SK-N-SH (cell line): ENCODE measurements around the gene SPATA33. TPM values are rescaled to one million over a fixed set of nuclear protein-coding genes. Genes with fewer than 3 reads are reported as not detected.

ENCODE experiments used
- CTCF ChIA-PET: fragments of 300-600, 350-600 bp; formaldehyde crosslinking; extraction: SDS; loops from one replicate; lab custom pipeline; 2021; lab: Yijun Ruan, JAX
- POLR2A ChIA-PET: fragments of 350-600 bp; sonication (Branson Sonifier 250); formaldehyde crosslinking; extraction: SDS; loops from one replicate; lab custom pipeline; 2020; ENCODE audit warnings: antibody characterized with exemption, inconsistent platforms; lab: Yijun Ruan, JAX
- DNase-seq: peaks from one replicate; pipeline ENCODE4 v3.0.0; 2012
- H2AFZ ChIP-seq: fragments of 200-600 bp; sonication (generic); 2 replicates; pipeline ENCODE4 v1.8.1; 2016; ENCODE audit warnings: antibody characterized with exemption, mild to moderate bottlenecking, low read depth
- H3F3A ChIP-seq: fragments of 200-600 bp; sonication (generic); replicated peaks from 2 replicates; pipeline ENCODE3; 2016; ENCODE audit warnings: antibody characterized with exemption, mild to moderate bottlenecking; ENCODE audit not compliant: insufficient read depth
- H3K27ac ChIP-seq, 2 experiments: fragments of 200-500 bp in 1 of 2; fragments of 200-600 bp in 1 of 2; sonication (Bioruptor generic) in 1 of 2; sonication (generic), shearing (Covaris generic) in 1 of 2; 2 replicates each; pipeline versions ENCODE4 v1.5.1 to v1.6.1; 2014 to 2016; ENCODE audit warnings: low read depth in 2 of 2, inconsistent platforms in 1 of 2, low read length in 1 of 2, mild to moderate bottlenecking in 1 of 2, mixed read lengths in 1 of 2
- H3K27me3 ChIP-seq: fragments of 200-600 bp; sonication (generic), shearing (Covaris generic); 2 replicates; pipeline ENCODE4 v1.6.1; 2016; ENCODE audit warnings: mixed run types; ENCODE audit not compliant: insufficient read depth
- H3K36me3 ChIP-seq, 2 experiments: fragments of 200-500 bp in 1 of 2; fragments of 200-600 bp in 1 of 2; sonication (Bioruptor generic) in 1 of 2; sonication (generic) in 1 of 2; replicated peaks in 1 of 2; 2 replicates each; pipeline versions ENCODE3 to v1.5.1; 2014 to 2016; ENCODE audit warnings: low read length in 1 of 2, mild to moderate bottlenecking in 1 of 2; ENCODE audit not compliant: insufficient read depth in 2 of 2, control insufficient read depth in 1 of 2
- H3K4me1 ChIP-seq, 2 experiments: fragments of 200-500 bp in 1 of 2; fragments of 200-600 bp in 1 of 2; sonication (Bioruptor generic) in 1 of 2; sonication (generic), shearing (Covaris generic) in 1 of 2; 2 replicates each; pipeline versions ENCODE4 v1.5.1 to v1.6.1; 2014 to 2016; ENCODE audit warnings: low read depth in 1 of 2, low read length in 1 of 2, mixed run types in 1 of 2; ENCODE audit not compliant: insufficient read depth in 2 of 2, control insufficient read depth in 1 of 2
- H3K4me2 ChIP-seq: fragments of 200-600 bp; sonication (generic), shearing (Covaris generic); 2 replicates; pipeline ENCODE4 v1.6.1; 2017; ENCODE audit warnings: mixed run types
- H3K4me3 ChIP-seq, 2 experiments: fragments of 200-500 bp in 1 of 2; fragments of 200-600 bp in 1 of 2; sonication (Bioruptor generic) in 1 of 2; sonication (generic), shearing (Covaris generic) in 1 of 2; 2 replicates each; pipeline versions ENCODE4 v1.5.1 to v1.8.1; 2014 to 2016; ENCODE audit warnings: low read depth in 2 of 2, inconsistent platforms in 1 of 2, low read length in 1 of 2, mild to moderate bottlenecking in 1 of 2, mixed read lengths in 1 of 2, moderate library complexity in 1 of 2
- H3K79me2 ChIP-seq: fragments of 200-600 bp; sonication (generic); 2 replicates; pipeline ENCODE4 v1.8.1; 2017; ENCODE audit warnings: mild to moderate bottlenecking; ENCODE audit not compliant: insufficient read depth
- H3K9ac ChIP-seq: fragments of 200-600 bp; sonication (generic); 2 replicates; pipeline ENCODE4 v1.6.1; 2017; ENCODE audit warnings: mixed run types
- H3K9me2 ChIP-seq: fragments of 200-600 bp; sonication (generic); 2 replicates; pipeline ENCODE4 v1.6.1; 2017; ENCODE audit warnings: mixed run types
- H3K9me3 ChIP-seq: fragments of 200-600 bp; sonication (generic); 2 replicates; pipeline ENCODE4 v1.6.1; 2017; ENCODE audit warnings: mixed run types, mild to moderate bottlenecking, moderate library complexity
- H4K20me1 ChIP-seq: fragments of 200-600 bp; sonication (generic); 2 replicates; pipeline ENCODE4 v1.6.1; 2017; ENCODE audit warnings: mild to moderate bottlenecking, mixed run types; ENCODE audit not compliant: insufficient read depth
- CHD2 ChIP-seq: fragments of 150-350 bp; IDR thresholded peaks from 2 replicates; pipeline ENCODE4 v1.6.1; 2018; ENCODE audit warnings: low read length; ENCODE audit not compliant: partially characterized antibody
- CTCF ChIP-seq: fragments of 200-600 bp; sonication (generic); IDR thresholded peaks from 2 replicates; pipeline ENCODE4 v1.6.1; 2017; ENCODE audit warnings: antibody characterized with exemption, mild to moderate bottlenecking, moderate library complexity
- ELF1 ChIP-seq: IDR thresholded peaks from 2 replicates; pipeline ENCODE4 v1.4.0; 2012
- EP300 ChIP-seq, 2 experiments: IDR thresholded peaks; 2 replicates each; pipeline versions ENCODE4 v1.4.0 to v1.6.1; 2012; ENCODE audit warnings: borderline replicate concordance in 1 of 2, low read depth in 1 of 2, low read length in 1 of 2
- EZH2phosphoT487 ChIP-seq: fragments of 200-600 bp; sonication (generic); IDR thresholded peaks from 2 replicates; pipeline ENCODE4 v1.6.1; 2017; ENCODE audit warnings: low read depth, mixed run types, mild to moderate bottlenecking, antibody characterized with exemption, moderate library complexity, borderline replicate concordance
- FOSL2 ChIP-seq: IDR thresholded peaks from 2 replicates; pipeline ENCODE4 v1.4.0; 2012; ENCODE audit warnings: low read depth, mild to moderate bottlenecking, moderate library complexity, borderline replicate concordance
- FOXJ3 ChIP-seq: sonication (generic); formaldehyde crosslinking; IDR thresholded peaks from 2 replicates; pipeline ENCODE4 v1.5.1; 2020; ENCODE audit warnings: mild to moderate bottlenecking, missing genetic modification reagents
- FOXM1 ChIP-seq: IDR thresholded peaks from 2 replicates; pipeline ENCODE4 v1.4.0; 2012; ENCODE audit warnings: low read depth, mild to moderate bottlenecking
- GABPA ChIP-seq: IDR thresholded peaks from 2 replicates; pipeline ENCODE4 v1.4.0; 2012; ENCODE audit warnings: low read depth, mild to moderate bottlenecking
- IRF3 ChIP-seq: fragments of 150-350 bp; IDR thresholded peaks from 2 replicates; pipeline ENCODE4 v1.6.1; 2016; ENCODE audit warnings: mild to moderate bottlenecking, low read depth, low read length
- JUND ChIP-seq: IDR thresholded peaks from 2 replicates; pipeline ENCODE4 v1.4.0; 2012
- MAX ChIP-seq: IDR thresholded peaks from 2 replicates; pipeline ENCODE4 v1.4.0; 2012; ENCODE audit warnings: low read depth
- MEF2A ChIP-seq: IDR thresholded peaks from 2 replicates; pipeline ENCODE4 v1.4.0; 2012; ENCODE audit warnings: low read depth, borderline replicate concordance
- MXI1 ChIP-seq: IDR thresholded peaks from 2 replicates; pipeline ENCODE4 v1.6.1; 2012; ENCODE audit warnings: mild to moderate bottlenecking, low read depth, low read length, improper control_type of control experiment
- NFIC ChIP-seq: IDR thresholded peaks from 2 replicates; pipeline ENCODE4 v1.4.0; 2012; ENCODE audit warnings: borderline replicate concordance
- NRF1 ChIP-seq: IDR thresholded peaks from 2 replicates; pipeline ENCODE4 v1.6.1; 2012; ENCODE audit warnings: low read depth, mild to moderate bottlenecking, low read length
- RAD21 ChIP-seq: IDR thresholded peaks from 2 replicates; pipeline ENCODE4 v1.6.1; 2012; ENCODE audit warnings: mild to moderate bottlenecking, low read length
- RCOR1 ChIP-seq: fragments of 150-350 bp; IDR thresholded peaks from 2 replicates; pipeline ENCODE4 v1.6.1; 2017; ENCODE audit warnings: antibody characterized with exemption, low read length
- REST ChIP-seq: IDR thresholded peaks from 2 replicates; pipeline ENCODE4 v1.6.1; 2012; ENCODE audit warnings: mild to moderate bottlenecking, low read depth, low read length, moderate library complexity
- RFX5 ChIP-seq: IDR thresholded peaks from 2 replicates; pipeline ENCODE4 v1.6.1; 2012; ENCODE audit warnings: mild to moderate bottlenecking, improper control_type of control experiment, low read length
- RXRA ChIP-seq: IDR thresholded peaks from 2 replicates; pipeline ENCODE4 v1.4.0; 2012; ENCODE audit warnings: low read depth, mild to moderate bottlenecking, borderline replicate concordance
- SIN3A ChIP-seq: IDR thresholded peaks from 2 replicates; pipeline ENCODE4 v1.6.1; 2012; ENCODE audit warnings: low read depth, mild to moderate bottlenecking, low read length, moderate library complexity, borderline replicate concordance
- SMC3 ChIP-seq: IDR thresholded peaks from 2 replicates; pipeline ENCODE4 v1.6.1; 2012; ENCODE audit warnings: low read depth, low read length, improper control_type of control experiment
- TAF1 ChIP-seq: IDR thresholded peaks from 2 replicates; pipeline ENCODE4 v1.6.1; 2012; ENCODE audit warnings: low read depth, mild to moderate bottlenecking, low read length, moderate library complexity, borderline replicate concordance
- TCF12 ChIP-seq: IDR thresholded peaks from 2 replicates; pipeline ENCODE4 v1.4.0; 2012
- TEAD4 ChIP-seq: IDR thresholded peaks from 2 replicates; pipeline ENCODE4 v1.4.0; 2012; ENCODE audit warnings: mild to moderate bottlenecking, borderline replicate concordance; ENCODE audit not compliant: insufficient read depth
- USF2 ChIP-seq: fragments of 150-350 bp; IDR thresholded peaks from 2 replicates; pipeline ENCODE4 v1.6.1; 2017; ENCODE audit warnings: antibody characterized with exemption, low read length, low read depth, borderline replicate concordance
- YY1 ChIP-seq: IDR thresholded peaks from 2 replicates; pipeline ENCODE4 v1.4.0; 2012; ENCODE audit warnings: low read depth, mild to moderate bottlenecking
- WGBS: methylation state at CpG from one replicate; pipeline ENCODE4 v1.1.6; 2017; ENCODE audit warnings: low lambda C conversion rate; 5-methylcytosine and 5-hydroxymethylcytosine counted together
- polyA plus RNA-seq, 3 experiments: library from polyadenylated mRNA; depleted of rRNA; stranded (reverse); fragments of >200 nt; gene quantifications; 2 replicates each; pipeline ENCODE4 v1.2.3, GENCODE V29; 2012

SPATA33 gene
- polyA plus RNA-seq, 1 of the 3 experiments (the other 2 are of a cell fraction), result 7.2 TPM

GRCh38 chr16:89686520-89687091 is 29.0 kb downstream of the SPATA33 start, which contains the start of gene CDK10:
CDK10 (plus strand) TSS chr16:89686689; CDS start chr16:89686711, 22 bp downstream.
- H3K36me3 ChIP-seq, result peaks cover 11 to 12% of the 10 kb centered on the region in 2 experiments
- peaks cover 36% of the 10 kb centered on the region for H3K79me2 ChIP-seq
- peaks cover 4 to 7% of the 10 kb centered on the region in 2 experiments; a peak in 1 of 4 replicates for H3K4me1 ChIP-seq
- CTCF ChIA-PET, result interaction anchor here (0.6 to 2.3 kb wide), 6 partner anchors 14 to 223 kb away, joined by 3 to 22 read pairs (median 3); partner anchors contain the start of gene SPATA2L
- H3K4me2 ChIP-seq, result peak within 1 kb of the TSS; percentile 99
- peak within 1 kb of the TSS; percentile 94 for H2AFZ ChIP-seq
- H3K9ac ChIP-seq, result peak within 1 kb of the TSS; percentile 87
- H3K9me3 ChIP-seq, result no peaks in the 10 kb centered on the region
- 0% methylated on average over 2 of the region's 67 CpGs for WGBS
- POLR2A ChIA-PET, result interaction anchor here (1.0 to 1.5 kb wide), 7 partner anchors 9 to 121 kb away, joined by 3 to 10 read pairs (median 4); partner anchors contain the start of genes CHMP1A and SPATA33
- H3K4me3 ChIP-seq, result peak within 1 kb of the TSS; percentile 82 to 87
- no peaks in the 10 kb centered on the region for H3K27me3 ChIP-seq
- H3F3A ChIP-seq, result peaks cover 3% of the 10 kb centered on the region
- no peaks in the 10 kb centered on the region for H3K9me2 ChIP-seq
- peak within 1 kb of the TSS; percentile 86 to 96 for H3K27ac ChIP-seq
- H4K20me1 ChIP-seq, result no peaks in the 10 kb centered on the region
- DNase-seq, result peak; percentile 99
- TF ChIP-seq TAF1 (peak; percentile 79), EZH2phosphoT487 (no peak), EP300 (IDR thresholded peaks at IDR 0.05; ENCODE audit: borderline replicate concordance in 1 of 2, low read depth in 1 of 2, low read length in 1 of 2) (no peak), FOXM1 (no peak), ELF1 (peak; percentile 73), GABPA (peak; percentile 62), FOSL2 (no peak), RXRA (no peak), YY1 (peak; percentile 88), JUND (no peak), TEAD4 (no peak), FOXJ3 (no peak), NFIC (no peak), RAD21 (no peak), RCOR1 (no peak), TCF12 (no peak), SIN3A (peak; percentile 84; the same call in 1 of the 2 replicates), USF2 (no peak), CHD2 (no peak), CTCF (no peak), RFX5 (no peak), MAX (peak; percentile 93), SMC3 (no peak), NRF1 (peak; percentile 90), MXI1 (peak; percentile 71), MEF2A (no peak), REST (no peak), IRF3 (no peak)
